ENCODE results near the gene MLLT6.

Gene MLLT6

GRCh38 chr17:38768417-38768816 is 63.3 kb downstream of the MLLT6 start:
- DNase-seq (ENCODE audit: low spot score): no peak

DNA sequence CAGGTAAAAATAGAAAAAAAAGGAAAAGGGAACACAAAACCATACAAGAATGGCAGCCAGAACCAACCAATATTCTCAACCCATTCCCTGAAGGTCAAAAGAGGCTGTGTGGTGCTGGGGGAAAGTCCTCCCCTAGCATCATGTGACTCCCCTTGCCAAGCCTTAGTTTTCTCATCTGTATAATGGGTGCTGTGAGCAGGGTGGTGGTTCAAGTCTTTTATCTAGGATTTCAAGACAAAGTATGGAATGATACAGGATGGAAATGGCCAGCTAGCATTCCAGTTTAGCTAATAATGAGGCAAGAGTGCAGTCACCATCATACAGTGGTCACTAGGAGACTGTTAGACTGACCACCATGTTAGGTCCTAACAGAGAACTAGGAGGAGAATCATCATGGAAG is 68.2 kb downstream of the MLLT6 start:
- DNase-seq (ENCODE audit: low spot score): no peak

GRCh38 chr17:38777641-38778250 is 72.7 kb downstream of the MLLT6 start:
- DNase-seq (ENCODE audit: low spot score): no peak
